GM19099 (cell line): ENCODE measurements around the gene SEC14L3.

ENCODE experiments used
- POLR2A ChIP-seq: IDR thresholded peaks from 3 replicates; pipeline ENCODE4 v1.6.1; 2011; ENCODE audit warnings: low read depth; ENCODE audit not compliant: insufficient read length; ENCODE audit errors: extremely low read depth

Gene SEC14L3

DNA sequence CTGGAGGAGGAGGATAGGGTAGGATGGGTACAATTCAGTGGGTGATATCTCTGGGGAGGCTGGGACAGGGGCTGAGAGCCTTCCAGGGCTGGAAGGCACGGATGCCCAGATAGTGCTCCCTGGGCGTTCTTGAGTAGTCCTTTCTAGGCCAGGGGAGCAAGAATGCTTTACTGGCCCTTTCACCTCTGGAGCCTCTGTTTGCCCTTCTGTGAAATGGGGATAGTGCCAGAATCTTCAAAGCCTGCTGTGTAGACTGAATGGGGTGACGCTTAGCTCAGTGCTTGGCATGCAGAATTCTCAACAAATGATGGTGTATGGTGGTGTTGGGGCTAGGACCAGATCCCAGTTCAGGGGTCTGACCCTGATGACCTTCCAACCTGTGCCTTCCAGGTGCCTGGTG lies 38.6 kb downstream of the SEC14L3 start:
- no peak for TF ChIP-seq POLR2A

DNA sequence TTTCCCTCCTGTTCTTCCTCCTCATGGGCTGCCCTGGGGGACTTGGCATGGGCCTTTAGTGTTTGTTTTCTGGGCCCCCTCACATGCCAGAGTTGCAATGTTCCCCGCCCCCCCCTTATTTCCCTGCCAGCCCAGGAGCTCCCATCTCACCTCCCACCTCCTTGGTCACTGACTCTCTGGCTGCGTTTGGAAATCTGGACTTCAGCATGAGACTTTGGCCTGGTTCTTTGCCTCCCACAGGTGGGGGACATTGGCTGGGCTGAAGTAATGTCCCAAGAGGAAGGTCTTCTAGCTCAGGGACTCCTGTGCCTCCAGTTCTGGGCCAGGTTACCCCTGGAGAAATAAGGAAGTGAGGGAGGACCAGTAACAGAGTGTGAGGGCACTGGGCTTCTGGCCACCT lies 39.3 kb downstream of the SEC14L3 start:
- no peak for TF ChIP-seq POLR2A

DNA sequence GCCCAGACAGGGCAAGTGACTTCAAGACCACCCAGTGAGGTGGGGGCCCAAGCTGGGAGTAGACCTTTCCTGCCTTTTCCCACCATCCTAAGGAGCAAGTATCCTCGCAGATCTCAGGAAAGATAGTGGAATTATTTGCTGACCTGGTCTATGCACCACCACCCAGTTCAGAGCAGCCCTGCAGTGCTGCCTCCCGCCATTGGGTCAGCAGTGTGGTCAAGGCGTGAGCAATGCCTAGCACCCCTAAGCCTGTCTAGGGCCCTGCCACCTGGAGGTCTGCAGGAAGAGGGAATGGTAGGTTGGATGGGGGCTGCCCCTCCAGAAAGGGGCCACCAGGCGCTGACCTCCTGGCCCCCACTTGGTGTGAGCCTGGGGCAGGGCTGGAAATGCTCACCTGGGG lies 39.7 kb downstream of the SEC14L3 start:
- TF ChIP-seq POLR2A: no peak

DNA sequence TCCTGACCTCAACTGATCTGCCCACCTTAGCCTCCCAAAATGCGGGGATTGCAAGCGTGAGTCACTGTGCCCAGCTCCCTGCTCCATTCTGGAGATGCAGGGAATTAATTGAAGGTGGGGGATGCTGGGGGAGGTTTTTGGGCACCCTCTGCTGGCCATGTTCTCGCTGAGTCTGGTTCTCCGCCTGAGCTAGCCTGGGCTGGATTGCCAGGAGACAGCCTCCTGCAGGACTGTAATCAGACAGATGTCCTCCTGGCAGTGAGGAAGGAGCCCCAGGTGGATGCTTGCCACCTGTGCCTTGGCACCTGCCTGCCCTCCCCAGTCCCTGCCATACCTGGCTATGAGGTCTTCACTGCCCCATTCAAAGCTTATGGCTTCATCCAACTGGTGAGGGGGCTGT lies 40.9 kb downstream of the SEC14L3 start:
- TF ChIP-seq POLR2A: no peak

DNA sequence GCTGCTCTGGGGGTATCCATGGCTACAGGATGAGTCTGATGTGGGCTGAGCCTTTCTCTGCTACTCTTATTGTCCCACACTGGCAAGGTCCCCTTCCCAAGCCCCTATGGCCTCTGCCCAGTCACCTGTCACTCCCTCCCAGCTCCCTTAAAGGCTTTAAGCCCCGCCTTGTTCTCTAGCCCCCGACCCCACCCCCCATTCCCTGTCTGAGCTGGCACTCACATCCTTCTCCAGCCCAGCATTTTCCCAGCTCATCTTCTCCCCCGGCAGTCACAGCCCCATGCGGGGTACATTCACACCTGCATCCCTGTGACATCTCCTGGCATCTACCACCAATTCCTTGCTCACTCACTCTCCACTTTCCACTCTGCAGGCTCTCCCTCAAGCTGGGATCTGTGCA lies 41.9 kb downstream of the SEC14L3 start:
- TF ChIP-seq POLR2A: no peak

DNA sequence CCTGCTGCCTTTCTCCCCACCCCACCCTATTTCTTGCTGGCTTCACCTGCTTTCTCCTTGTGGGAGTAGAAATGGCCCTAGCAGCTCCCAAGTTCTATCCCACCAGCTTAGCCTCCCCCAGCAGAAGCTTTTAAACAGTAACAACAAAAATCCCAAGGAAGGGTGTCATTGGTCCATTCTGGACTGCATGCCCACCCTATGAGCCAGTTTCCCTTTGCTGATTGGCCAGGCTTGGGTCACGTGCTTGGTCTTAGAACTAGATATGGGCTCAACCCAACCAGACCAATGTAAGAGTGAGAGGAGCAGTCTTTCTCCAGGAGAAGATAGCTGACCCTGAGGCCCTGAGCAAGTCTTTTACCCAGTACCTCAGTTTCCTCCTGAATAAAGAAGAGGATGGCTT lies 43.9 kb downstream of the SEC14L3 start:
- TF ChIP-seq POLR2A: no peak

DNA sequence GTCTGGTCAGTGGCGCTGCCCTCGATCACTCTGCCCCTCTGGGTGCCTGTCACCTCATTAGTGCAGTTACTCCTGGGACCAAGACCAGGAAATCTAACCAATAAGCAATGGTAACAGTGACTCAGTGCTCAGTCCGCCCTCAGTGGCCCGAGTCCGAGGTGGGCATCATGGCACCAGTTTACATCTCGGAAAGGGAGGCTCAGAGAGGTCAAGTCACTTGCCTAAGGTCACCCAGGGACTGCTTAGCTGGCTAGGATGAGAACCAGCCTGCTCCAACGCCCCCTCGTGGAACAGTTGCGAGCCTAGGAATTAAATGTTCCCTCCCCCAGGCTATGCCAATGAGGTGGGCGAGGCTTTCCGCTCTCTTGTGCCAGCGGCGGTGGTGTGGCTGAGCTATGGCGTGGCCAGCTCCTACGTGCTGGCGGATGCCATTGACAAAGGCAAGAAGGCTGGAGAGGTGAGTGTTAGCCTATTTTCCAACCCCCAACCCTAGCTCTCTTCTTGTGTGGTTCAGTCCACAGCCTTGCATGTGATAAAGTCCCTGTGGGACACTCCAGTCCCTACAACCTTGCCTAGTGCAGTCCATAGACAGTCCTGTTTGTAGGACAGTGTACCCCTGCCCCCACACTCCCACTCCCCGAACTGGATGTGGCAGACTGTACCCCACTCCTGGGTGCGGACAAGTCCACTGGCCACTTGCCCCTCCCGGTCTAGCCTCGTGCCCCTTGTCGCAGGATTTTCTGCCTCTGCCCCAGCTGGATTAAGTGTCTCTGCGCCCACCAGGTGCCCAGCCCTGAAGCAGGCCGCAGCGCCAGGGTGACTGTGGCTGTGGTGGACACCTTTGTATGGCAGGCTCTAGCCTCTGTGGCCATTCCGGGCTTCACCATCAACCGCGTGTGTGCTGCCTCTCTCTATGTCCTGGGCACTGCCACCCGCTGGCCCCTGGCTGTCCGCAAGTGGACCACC lies 45.1 kb downstream of the SEC14L3 start:
- no peak for TF ChIP-seq POLR2A

DNA sequence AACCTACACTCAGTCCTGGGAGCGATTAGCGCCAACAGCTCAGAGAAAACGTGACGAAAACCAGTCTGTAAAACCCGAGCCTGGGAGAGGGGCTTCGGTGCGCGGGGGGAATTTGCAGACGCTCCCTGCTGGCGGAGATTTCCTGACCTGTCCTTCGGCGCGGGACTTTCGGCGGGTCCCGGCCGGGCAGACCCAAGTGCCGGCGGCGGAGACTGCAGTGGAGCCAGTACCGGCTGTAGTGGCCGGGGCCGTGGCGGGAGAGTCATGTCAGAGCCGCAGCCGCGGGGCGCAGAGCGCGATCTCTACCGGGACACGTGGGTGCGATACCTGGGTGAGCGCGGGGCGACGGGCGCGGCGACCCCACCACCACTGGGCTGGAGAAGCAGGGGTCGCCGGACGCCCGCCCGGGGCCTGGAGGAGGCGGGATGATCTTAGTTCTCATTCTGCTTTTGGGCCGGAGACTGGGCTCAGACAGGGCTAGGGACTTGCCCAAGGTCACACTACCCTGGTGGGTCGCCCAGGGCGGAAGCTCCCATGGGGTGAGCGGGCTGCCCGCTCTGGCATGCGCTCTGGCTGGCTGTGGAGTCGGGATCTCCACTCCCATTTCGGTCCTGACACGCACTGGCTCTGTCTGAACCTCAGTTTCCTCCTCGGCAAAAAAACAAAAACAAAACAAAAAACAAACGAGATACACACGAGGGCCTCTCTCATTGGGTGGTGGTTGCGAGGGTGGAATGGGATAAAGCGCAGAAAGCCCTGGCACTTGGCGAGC lies 46.0 kb downstream of the SEC14L3 start, which contains the start of gene MTFP1:
MTFP1 (plus strand) TSS at position 153 of the 772 bp plus-strand sequence; CDS start at position 265, 112 bp downstream.
- peak; percentile 71 for TF ChIP-seq POLR2A

DNA sequence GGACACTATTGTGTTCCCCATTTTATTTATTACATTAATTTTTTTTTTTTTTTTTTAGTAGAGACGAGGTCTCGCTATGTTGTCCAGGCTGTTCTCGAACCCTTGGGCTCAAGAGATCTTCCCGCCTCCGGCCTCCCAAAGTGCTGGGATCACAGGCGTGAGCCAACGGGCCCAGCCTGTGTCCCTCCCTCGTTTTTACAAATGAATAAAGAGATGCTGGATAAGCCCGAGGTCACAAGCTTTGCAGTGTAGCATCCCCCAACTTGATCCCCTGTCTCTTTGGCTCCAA lies 46.5 kb downstream of the SEC14L3 start:
- TF ChIP-seq POLR2A: no peak

DNA sequence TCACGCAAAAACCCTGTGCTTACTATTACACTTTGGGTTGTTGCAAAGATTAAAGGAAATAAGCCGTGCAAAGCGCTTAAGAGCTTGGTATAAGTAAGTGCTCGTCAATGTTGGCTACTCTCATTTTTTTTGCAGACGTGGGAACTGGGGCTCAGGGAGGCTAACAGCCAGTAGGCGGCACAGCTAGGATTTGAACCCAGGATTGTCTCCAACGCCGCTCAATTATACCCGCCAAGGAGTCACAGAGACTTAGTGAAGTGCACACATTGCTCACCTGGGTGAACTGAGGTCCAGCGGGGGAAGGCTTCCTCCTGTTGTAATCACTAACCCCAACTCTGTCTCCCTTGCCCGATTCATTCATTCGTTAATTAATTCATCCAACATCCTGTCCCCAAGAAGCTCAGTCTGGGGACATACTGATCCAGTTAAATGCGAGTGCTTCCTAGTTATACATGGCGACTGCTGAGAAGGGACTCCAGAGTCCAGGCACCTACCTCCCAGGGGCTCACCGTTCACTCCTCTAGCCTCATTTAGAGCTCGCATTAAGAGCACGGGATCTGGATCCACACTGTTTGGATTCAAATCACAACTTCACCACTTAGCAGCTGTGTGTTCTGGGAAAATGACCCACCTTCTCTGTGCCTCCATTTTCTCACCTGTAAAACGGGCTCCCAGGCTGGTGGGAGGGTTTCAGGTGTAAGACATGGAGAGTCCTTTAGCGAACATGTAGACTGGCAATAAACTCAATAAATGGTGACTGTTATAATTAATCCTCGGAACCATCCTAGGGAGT lies 47.1 kb downstream of the SEC14L3 start:
- TF ChIP-seq POLR2A: no peak

DNA sequence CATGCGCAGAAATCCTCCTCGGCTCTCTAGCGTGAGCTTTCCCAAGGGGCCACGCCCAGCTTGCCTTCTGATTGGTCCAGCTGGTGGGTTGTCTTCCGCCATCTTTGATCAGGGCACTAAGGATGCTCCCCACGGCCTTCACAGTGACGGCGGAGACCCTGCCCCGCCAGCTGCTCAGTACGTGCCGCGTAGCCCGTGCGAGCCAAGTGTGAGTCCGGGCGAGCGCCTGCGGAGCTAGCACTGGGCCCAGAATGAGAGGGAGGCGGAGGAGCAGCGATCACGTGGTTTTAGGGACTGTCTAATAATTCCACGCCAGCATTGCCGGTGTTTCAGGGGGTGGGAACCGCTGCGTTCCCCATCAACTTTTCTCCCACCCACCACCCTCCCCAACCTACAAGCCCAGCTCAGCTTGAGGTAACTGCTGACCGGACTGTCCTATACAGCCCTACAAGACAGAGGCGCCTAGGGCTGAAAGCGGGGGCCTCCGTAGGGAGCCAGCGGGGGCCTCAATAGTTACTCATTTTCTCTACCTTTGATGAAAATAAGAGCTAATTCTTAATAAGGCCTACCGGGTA lies 47.8 kb downstream of the SEC14L3 start:
- peak; percentile 74 for TF ChIP-seq POLR2A

DNA sequence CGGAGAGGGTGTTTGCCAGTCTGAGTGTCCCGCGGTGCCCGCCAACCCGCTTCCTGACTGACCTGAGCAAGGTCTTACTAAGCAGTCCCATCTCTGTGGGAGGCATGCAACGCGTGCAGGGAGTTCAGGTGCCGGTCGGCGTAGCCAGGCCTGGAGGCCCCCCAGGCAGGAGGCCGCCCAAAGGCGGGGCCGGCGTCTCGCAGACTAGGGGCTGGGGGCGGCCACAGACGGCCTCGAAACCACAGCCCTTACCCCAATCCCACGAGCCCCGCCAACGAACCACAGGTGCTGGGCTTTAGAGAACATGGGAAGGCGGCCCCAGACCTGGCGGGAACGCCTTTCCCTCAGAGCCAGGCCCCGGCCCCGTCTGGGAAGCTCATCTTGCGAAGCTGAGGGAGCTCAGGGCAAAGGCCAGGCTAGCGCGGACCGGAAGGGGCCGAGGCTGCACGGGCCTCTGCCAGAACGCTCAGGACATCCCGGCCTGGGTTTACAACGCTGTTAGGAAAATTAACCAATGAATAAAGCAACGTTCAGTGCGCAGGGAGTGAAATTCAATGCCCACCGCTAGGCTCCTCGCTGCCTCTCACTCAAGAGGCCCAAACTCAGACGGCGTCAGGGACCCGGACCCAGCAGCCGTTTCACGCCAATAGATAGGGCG lies 48.4 kb downstream of the SEC14L3 start:
- TF ChIP-seq POLR2A: peak; percentile 93

DNA sequence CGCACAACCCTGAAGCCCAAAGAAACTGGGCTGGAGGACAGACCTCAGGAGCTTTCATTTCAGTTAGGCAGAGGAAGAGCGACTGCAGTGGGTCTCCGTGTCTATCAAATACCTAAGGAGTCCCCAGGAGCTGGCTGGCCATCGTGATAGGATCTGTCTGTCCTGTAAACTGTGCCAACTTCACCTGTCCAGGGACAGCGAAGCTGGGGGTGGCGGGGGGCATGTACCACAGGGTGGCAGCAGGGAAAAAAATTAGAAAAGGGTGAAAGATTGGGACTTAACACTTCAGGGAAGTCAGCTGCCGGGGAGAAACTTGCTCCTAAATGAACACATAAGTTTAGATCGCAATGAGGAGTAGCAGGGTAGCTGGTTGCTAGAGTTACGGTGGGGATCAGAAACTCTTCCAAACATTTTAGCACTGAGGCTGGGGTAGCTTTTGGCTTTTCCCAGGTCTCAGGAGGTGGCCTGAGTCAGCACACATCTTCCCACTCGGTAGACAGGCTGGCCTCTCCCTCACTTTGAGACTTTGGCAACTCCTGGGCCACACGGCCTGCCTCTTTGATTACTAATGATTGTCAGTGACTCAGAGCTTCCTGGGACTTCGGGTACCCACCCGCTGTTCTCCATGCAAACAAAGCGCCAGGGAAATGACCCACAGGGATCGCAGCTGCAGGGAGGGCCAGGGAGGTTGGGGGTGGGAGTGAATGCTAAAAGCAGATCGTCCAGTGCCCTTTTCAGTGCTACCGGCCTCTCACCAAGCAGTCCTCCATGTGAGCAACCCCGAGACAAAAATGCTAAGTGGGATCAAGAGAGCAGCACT lies 49.1 kb downstream of the SEC14L3 start:
- peak; percentile 21 for TF ChIP-seq POLR2A
